Testis (tissue), 3 donors: Measurements from ENCODE around the gene SEC14L1. TPM values are rescaled to one million over a fixed set of nuclear protein-coding genes. Genes with fewer than 3 reads are reported as not detected.
A peak's percentile ranks its signal among the peaks of the same experiment; 100 is the strongest.

ENCODE experiments used
- DNase-seq: peaks from one replicate; pipeline ENCODE4 v3.0.0-alpha.2; 2019
- H3K27ac ChIP-seq, 2 donors: fragments of 200-600 bp; sonication (generic); one replicate each; pipeline ENCODE4 v1.5.1; 2019
- H3K27me3 ChIP-seq: fragments of 200-600 bp; sonication (generic); one replicate; pipeline ENCODE4 v1.5.1; 2019
- H3K36me3 ChIP-seq: fragments of 200-600 bp; sonication (generic); one replicate; pipeline ENCODE4 v1.5.1; 2017; ENCODE audit warnings: low read depth; ENCODE audit errors: missing control alignments
- H3K4me1 ChIP-seq: fragments of 200-600 bp; sonication (generic); one replicate; pipeline ENCODE4 v1.5.1; 2019
- H3K4me3 ChIP-seq, 2 donors: fragments of 200-600 bp; sonication (generic); one replicate each; pipeline ENCODE4 v1.5.1; 2017 to 2019
- H3K9me3 ChIP-seq: fragments of 200-600 bp; sonication (generic); one replicate; pipeline ENCODE4 v1.5.1; 2017
- CTCF ChIP-seq, 3 experiments: fragments of 450-650 bp in 2 of 3; fragments of 200-600 bp in 1 of 3; sonication (generic) in 1 of 3; IDR thresholded peaks; one replicate each; pipeline ENCODE4 v1.5.1; 2016 to 2019; ENCODE audit warnings: antibody characterized with exemption in 3 of 3, mild to moderate bottlenecking in 2 of 3, moderate library complexity in 1 of 3
- POLR2A ChIP-seq: fragments of 450-650 bp; IDR thresholded peaks from one replicate; pipeline ENCODE4 v1.6.1; 2017; ENCODE audit warnings: antibody characterized with exemption, mild to moderate bottlenecking, moderate library complexity
- WGBS, 2 donors: methylation state at CpG; one replicate each; pipeline ENCODE4 v1.1.5; 2018; 5-methylcytosine and 5-hydroxymethylcytosine counted together
- intact Hi-C: fragments of 100-400 bp; cut with DNase I; formaldehyde crosslinking; loops from one replicate; pipeline ENCODE4 v1.15.1; 2023; ENCODE audit warnings: low total_unique reads
- polyA plus RNA-seq: library from polyadenylated mRNA; stranded (reverse); fragments of 350-450 nt; fragmentation: Illumina TruSeq; extraction: RNeasy Lipid Tissue Mini Kit (QIAGEN cat#74804); gene quantifications from one replicate; pipeline ENCODE4 v1.2.3, GENCODE V29; 2014; ENCODE audit warnings: low read depth, low replicate concordance; ENCODE audit not compliant: insufficient read depth
- total RNA-seq, 2 donors: library from RNA; depleted of rRNA; stranded (reverse); fragments of >200 nt; gene quantifications; one replicate each; pipeline ENCODE4 v1.2.3, GENCODE V29; 2016

Gene SEC14L1
- total and polyA plus RNA-seq, 3 donors from 2014 or later = 143 to 262 (median 240) TPM

DNA sequence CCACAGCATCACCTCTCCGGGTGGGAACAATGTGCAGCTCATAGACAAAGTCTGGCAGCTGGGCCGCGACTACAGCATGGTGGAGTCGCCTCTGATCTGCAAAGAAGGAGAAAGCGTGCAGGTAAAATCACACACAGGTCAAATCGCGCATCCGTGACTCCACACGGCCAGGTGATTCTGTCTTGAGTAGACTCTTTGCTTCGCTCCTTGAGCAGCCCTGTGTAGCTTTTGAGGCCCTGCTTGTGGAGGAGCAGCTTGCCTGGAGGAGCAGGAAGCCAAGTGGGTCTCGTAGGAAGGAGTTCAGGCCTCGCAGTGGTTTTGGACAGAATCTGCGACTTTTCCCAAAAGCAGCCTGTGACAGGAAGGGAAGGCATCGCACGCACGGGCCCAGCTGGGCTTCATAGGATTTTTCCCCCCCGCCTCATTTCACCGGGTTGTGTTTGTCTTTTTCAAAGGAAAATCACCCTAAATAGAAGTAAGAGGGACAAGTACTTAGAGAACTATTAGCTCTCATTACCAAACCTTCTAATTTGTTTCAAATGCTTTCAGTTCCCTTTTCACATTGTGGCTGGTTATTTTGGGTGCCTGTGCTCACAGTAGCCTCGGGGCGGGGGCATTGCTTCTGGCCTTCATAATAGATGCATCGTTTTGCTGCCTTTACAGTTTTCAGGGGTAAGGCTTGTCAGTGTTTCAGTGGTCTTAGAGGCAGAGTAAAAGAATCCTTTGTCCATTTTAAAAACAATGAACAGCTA, 71.5 kb downstream of the SEC14L1 start:
- intact Hi-C loops = no loop called here

DNA sequence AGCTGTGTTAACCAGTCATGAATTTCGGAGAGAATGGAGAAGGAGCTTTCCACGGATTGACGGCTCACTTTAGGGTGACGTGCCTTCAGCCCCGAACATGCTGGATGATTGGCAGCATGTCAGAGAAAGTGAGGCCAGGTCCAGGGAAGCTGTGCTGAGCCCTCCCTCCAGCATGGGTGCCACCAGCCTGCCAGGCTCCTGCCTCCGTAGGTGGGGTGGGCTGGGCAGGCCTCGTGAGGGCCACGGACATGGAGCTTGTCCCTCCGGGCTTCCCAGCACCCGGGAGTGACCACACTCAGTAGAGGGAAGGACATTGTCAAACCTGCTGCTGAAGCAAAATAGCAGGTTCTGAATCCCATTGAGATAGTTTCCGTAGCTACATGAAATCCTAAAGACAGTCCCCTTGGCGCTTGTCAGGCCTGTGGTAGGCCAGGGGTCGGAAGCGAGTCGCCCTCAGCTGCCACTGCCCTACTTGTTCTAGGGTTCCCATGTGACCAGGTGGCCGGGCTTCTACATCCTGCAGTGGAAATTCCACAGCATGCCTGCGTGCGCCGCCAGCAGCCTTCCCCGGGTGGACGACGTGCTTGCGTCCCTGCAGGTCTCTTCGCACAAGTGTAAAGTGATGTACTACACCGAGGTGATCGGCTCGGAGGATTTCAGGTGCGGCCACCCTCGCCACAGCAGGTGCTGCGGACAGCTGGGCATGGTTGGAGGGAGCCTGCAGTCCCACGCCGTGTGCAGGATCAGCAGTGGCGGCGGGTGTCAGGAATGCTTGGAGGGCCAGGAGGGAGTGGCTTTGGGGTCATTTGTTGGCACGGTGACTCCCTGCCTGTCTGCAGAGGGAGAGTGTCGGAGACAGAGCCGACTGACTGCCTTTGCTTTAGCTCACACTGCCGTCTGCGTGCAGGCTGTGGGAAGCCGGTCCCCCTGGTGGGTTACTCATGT, 72.3 kb downstream of the SEC14L1 start:
- DNase-seq = no peak
- Histone ChIP-seq H3K27ac (no peak overlapping the region), H3K27me3 (no peaks in the 10 kb centered on the region), H3K9me3 (no peaks in the 10 kb centered on the region), H3K4me3 (no peak overlapping the region), H3K36me3 (no peaks in the 10 kb centered on the region), H3K4me1 (peaks cover 9% of the 10 kb centered on the region)
- intact Hi-C loops = no loop called here
- 85 to 90% methylated on average over 20 to 40 of the region's 40 CpGs for WGBS, 2 donors
- TF ChIP-seq POLR2A (no peak), CTCF (IDR thresholded peaks at IDR 0.05) (no peak)

More for the DNA sequence above, 71.5 kb downstream of the SEC14L1 start:
- 89 to 91% methylated on average over 20 to 21 of the region's 21 CpGs for WGBS, 2 donors
- no peaks in the 10 kb centered on the region for H3K36me3 ChIP-seq
- H3K27ac ChIP-seq = peak overlapping the region in 1 of 2 donors; percentile 19
- peaks cover 13% of the 10 kb centered on the region for H3K4me1 ChIP-seq
- H3K4me3 ChIP-seq = no peak overlapping the region
- H3K27me3 ChIP-seq = no peaks in the 10 kb centered on the region
- no peak for DNase-seq
- no peaks in the 10 kb centered on the region for H3K9me3 ChIP-seq
- TF ChIP-seq POLR2A = no peak
- no peak for TF ChIP-seq CTCF (IDR thresholded peaks at IDR 0.05)

- WGBS, 2 donors = 91 to 96% methylated on average over 16 to 17 of the region's 17 CpGs
- no peak for DNase-seq
- Histone ChIP-seq H3K27ac (no peak overlapping the region), H3K36me3 (no peaks in the 10 kb centered on the region), H3K9me3 (no peaks in the 10 kb centered on the region), H3K4me1 (peaks cover 3% of the 10 kb centered on the region), H3K4me3 (no peak overlapping the region), H3K27me3 (no peaks in the 10 kb centered on the region)
- intact Hi-C loops = no loop called here
- TF ChIP-seq CTCF (IDR thresholded peaks at IDR 0.05) (no peak), POLR2A (no peak)
Observed at GRCh38 chr17:77213778-77214132, 73.0 kb downstream of the SEC14L1 start.

DNA sequence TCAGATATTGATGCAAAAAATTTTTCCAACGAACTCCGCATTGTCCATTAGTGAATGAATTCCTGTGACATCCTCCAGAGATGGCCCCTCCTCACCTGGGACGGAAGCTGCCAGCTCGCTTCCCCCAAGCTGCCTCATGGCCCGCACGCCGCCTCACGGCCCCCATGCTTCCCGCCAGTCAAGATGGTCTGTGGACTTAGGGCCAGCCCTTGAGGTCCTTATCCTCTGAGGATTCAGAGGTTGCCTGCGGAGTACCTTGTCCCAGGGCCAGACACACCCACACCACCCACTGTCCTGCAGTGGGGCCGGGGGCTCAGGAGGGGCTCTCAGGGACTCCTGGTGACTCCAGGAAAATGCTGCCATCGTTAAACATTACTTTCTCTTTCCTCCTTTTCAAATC, 73.6 kb downstream of the SEC14L1 start:
- Histone ChIP-seq H3K27ac (no peak overlapping the region), H3K27me3 (no peaks in the 10 kb centered on the region), H3K36me3 (no peaks in the 10 kb centered on the region), H3K4me1 (no peaks in the 10 kb centered on the region), H3K4me3 (no peak overlapping the region), H3K9me3 (no peaks in the 10 kb centered on the region)
- 93 to 94% methylated on average over 12 of the region's 12 CpGs for WGBS, 2 donors
- intact Hi-C loops = no loop called here
- TF ChIP-seq CTCF (IDR thresholded peaks at IDR 0.05) = no peak
- no peak for TF ChIP-seq POLR2A
- no peak for DNase-seq
